HEK293 (cell line): ENCODE results near the gene SAPCD1.

Source experiments
- AEBP2 ChIP-seq: fragments of 450-650 bp; formaldehyde crosslinking; IDR thresholded peaks from 2 replicates; pipeline ENCODE4 v1.5.1; 2016; ENCODE audit warnings: missing biosample characterization, missing genetic modification characterization, borderline replicate concordance
- ATF2 ChIP-seq: fragments of 450-650 bp; formaldehyde crosslinking; IDR thresholded peaks from 2 replicates; pipeline ENCODE4 v1.5.1; 2016; ENCODE audit warnings: missing biosample characterization, missing genetic modification characterization, low read depth
- KLF1 ChIP-seq: fragments of 450-650 bp; formaldehyde crosslinking; IDR thresholded peaks from 2 replicates; pipeline ENCODE4 v1.5.1; 2016; ENCODE audit warnings: missing biosample characterization, missing genetic modification characterization
- RBAK ChIP-seq: fragments of 450-650 bp; formaldehyde crosslinking; IDR thresholded peaks from 2 replicates; pipeline ENCODE4 v1.5.1; 2016; ENCODE audit warnings: missing biosample characterization, missing genetic modification characterization
- REPIN1 ChIP-seq: fragments of 450-650 bp; formaldehyde crosslinking; IDR thresholded peaks from 2 replicates; pipeline ENCODE4 v1.5.1; 2017; ENCODE audit warnings: missing biosample characterization, missing genetic modification characterization, low read depth
- SALL2 ChIP-seq: fragments of 450-650 bp; formaldehyde crosslinking; IDR thresholded peaks from 2 replicates; pipeline ENCODE4 v1.5.0; 2017; ENCODE audit warnings: missing biosample characterization, mild to moderate bottlenecking, missing genetic modification characterization, borderline replicate concordance
- SP2 ChIP-seq: fragments of 450-650 bp; formaldehyde crosslinking; IDR thresholded peaks from 2 replicates; pipeline ENCODE4 v1.5.1; 2016; ENCODE audit warnings: missing biosample characterization, missing genetic modification characterization
- TRIM28 ChIP-seq: IDR thresholded peaks from 2 replicates; pipeline ENCODE4 v1.6.1; 2011; ENCODE audit warnings: low read length, control low read depth, borderline replicate concordance
- WT1 ChIP-seq: fragments of 450-650 bp; formaldehyde crosslinking; IDR thresholded peaks from 2 replicates; pipeline ENCODE4 v1.5.1; 2016; ENCODE audit warnings: missing biosample characterization, missing genetic modification characterization
- YY2 ChIP-seq: fragments of 450-650 bp; formaldehyde crosslinking; IDR thresholded peaks from 2 replicates; pipeline ENCODE4 v1.5.1; 2016; ENCODE audit warnings: missing biosample characterization, missing genetic modification characterization
- ZBTB10 ChIP-seq: fragments of 450-650 bp; formaldehyde crosslinking; IDR thresholded peaks from 2 replicates; pipeline ENCODE4 v1.5.1; 2016; ENCODE audit warnings: missing biosample characterization, missing genetic modification characterization
- ZBTB8A ChIP-seq: fragments of 450-650 bp; formaldehyde crosslinking; IDR thresholded peaks from 2 replicates; pipeline ENCODE4 v1.5.1; 2016; ENCODE audit warnings: missing biosample characterization, missing genetic modification characterization
- ZNF18 ChIP-seq: fragments of 450-650 bp; formaldehyde crosslinking; IDR thresholded peaks from 2 replicates; pipeline ENCODE4 v1.5.1; 2016; ENCODE audit warnings: missing biosample characterization, missing genetic modification characterization
- ZNF202 ChIP-seq: fragments of 450-650 bp; formaldehyde crosslinking; IDR thresholded peaks from 2 replicates; pipeline ENCODE4 v1.5.1; 2016; ENCODE audit warnings: missing biosample characterization, missing genetic modification characterization, borderline replicate concordance
- ZNF214 ChIP-seq: fragments of 450-650 bp; formaldehyde crosslinking; IDR thresholded peaks from 2 replicates; pipeline ENCODE4 v1.5.1; 2017; ENCODE audit warnings: missing biosample characterization, mild to moderate bottlenecking, missing genetic modification characterization, borderline replicate concordance
- ZNF266 ChIP-seq: fragments of 450-650 bp; formaldehyde crosslinking; IDR thresholded peaks from 2 replicates; pipeline ENCODE4 v1.5.1; 2016; ENCODE audit warnings: missing biosample characterization, missing genetic modification characterization, low read depth
- ZNF324 ChIP-seq: fragments of 450-650 bp; formaldehyde crosslinking; IDR thresholded peaks from 2 replicates; pipeline ENCODE4 v1.5.1; 2016; ENCODE audit warnings: missing biosample characterization, missing genetic modification characterization
- ZNF366 ChIP-seq: fragments of 450-650 bp; formaldehyde crosslinking; conservative IDR thresholded peaks from 2 replicates; pipeline ENCODE4 v1.5.1; 2016; ENCODE audit warnings: missing biosample characterization, missing genetic modification characterization
- ZNF394 ChIP-seq: fragments of 450-650 bp; formaldehyde crosslinking; IDR thresholded peaks from 2 replicates; pipeline ENCODE4 v1.5.1; 2016; ENCODE audit warnings: missing biosample characterization, missing genetic modification characterization, mild to moderate bottlenecking, moderate library complexity, borderline replicate concordance
- ZNF473 ChIP-seq: fragments of 450-650 bp; formaldehyde crosslinking; IDR thresholded peaks from 2 replicates; pipeline ENCODE4 v1.5.1; 2017; ENCODE audit warnings: missing biosample characterization, missing genetic modification characterization
- ZNF521 ChIP-seq: fragments of 450-650 bp; formaldehyde crosslinking; IDR thresholded peaks from 2 replicates; pipeline ENCODE4 v1.5.1; 2017; ENCODE audit warnings: missing biosample characterization, mild to moderate bottlenecking, missing genetic modification characterization
- ZNF549 ChIP-seq: fragments of 450-650 bp; IDR thresholded peaks from 2 replicates; pipeline ENCODE4 v1.5.1; 2018; ENCODE audit warnings: missing biosample characterization, missing genetic modification characterization, mild to moderate bottlenecking, inconsistent platforms, moderate library complexity
- ZNF555 ChIP-seq: fragments of 450-650 bp; formaldehyde crosslinking; conservative IDR thresholded peaks from 2 replicates; pipeline ENCODE4 v1.5.1; 2017; ENCODE audit warnings: missing biosample characterization, mild to moderate bottlenecking, missing genetic modification characterization, inconsistent platforms
- ZNF558 ChIP-seq: fragments of 450-650 bp; formaldehyde crosslinking; IDR thresholded peaks from 2 replicates; pipeline ENCODE4 v1.5.1; 2016; ENCODE audit warnings: missing biosample characterization, missing genetic modification characterization
- ZNF571 ChIP-seq: fragments of 450-650 bp; formaldehyde crosslinking; IDR thresholded peaks from 2 replicates; pipeline ENCODE4 v1.5.0; 2017; ENCODE audit warnings: missing biosample characterization, missing genetic modification characterization
- ZNF626 ChIP-seq: fragments of 450-650 bp; sonication (Bioruptor Pico); formaldehyde crosslinking; IDR thresholded peaks from 2 replicates; pipeline ENCODE4 v1.5.1; 2018; ENCODE audit warnings: missing biosample characterization, missing genetic modification characterization, inconsistent platforms
- TF ChIP-seq, protein P1 (sequence below): fragments of 450-650 bp; formaldehyde crosslinking; IDR thresholded peaks from 2 replicates; pipeline ENCODE4 v1.5.1; 2016; ENCODE audit warnings: missing biosample characterization, missing genetic modification characterization

Gene SAPCD1

GRCh38 chr6:31776989-31777666 is 14.7 kb downstream of the SAPCD1 start, which contains the start of gene VWA7 (continued):
- TF ChIP-seq ZBTB10 (tag by site-specific recombination) (peak; percentile 89), WT1 (tag by site-specific recombination) (peak; percentile 100), RBAK (tag by site-specific recombination) (no peak), ZNF366 (tag by site-specific recombination) (peak; percentile 96), AEBP2 (tag by site-specific recombination) (no peak), KLF1 (peak; percentile 96), ZNF558 (peak; percentile 47; the same call in 1 of the 2 replicates), ZNF18 (tag by site-specific recombination) (peak; percentile 29; the same call in 1 of the 2 replicates), ZNF626 (tag by site-specific recombination) (no peak), YY2 (tag by site-specific recombination) (no peak), TRIM28 (no peak), ZNF266 (no peak), ZNF214 (tag by site-specific recombination) (0 out of 2 replicates have a peak, but pooled peaks have one; percentile 56), ZNF473 (tag by site-specific recombination) (peak; percentile 93), ZBTB8A (tag by site-specific recombination) (peak; percentile 76), ZNF521 (tag by site-specific recombination) (no peak), SALL2 (tag by site-specific recombination) (peak; percentile 80; the same call in 1 of the 2 replicates), ZNF555 (tag by site-specific recombination) (no peak), ZNF571 (tag by site-specific recombination) (peak; percentile 92; the same call in 1 of the 2 replicates), ZNF202 (tag by site-specific recombination) (no peak), ZNF394 (tag by site-specific recombination) (peak; percentile 71), ZNF549 (tag by site-specific recombination) (no peak), SP2 (tag by site-specific recombination) (peak; percentile 81), ATF2 (tag by site-specific recombination) (peak; percentile 53; the same call in 1 of the 2 replicates), REPIN1 (tag by site-specific recombination) (no peak), ZNF324 (tag by site-specific recombination) (peak; percentile 93; the same call in 1 of the 2 replicates)
- TF ChIP-seq, protein P1, sequence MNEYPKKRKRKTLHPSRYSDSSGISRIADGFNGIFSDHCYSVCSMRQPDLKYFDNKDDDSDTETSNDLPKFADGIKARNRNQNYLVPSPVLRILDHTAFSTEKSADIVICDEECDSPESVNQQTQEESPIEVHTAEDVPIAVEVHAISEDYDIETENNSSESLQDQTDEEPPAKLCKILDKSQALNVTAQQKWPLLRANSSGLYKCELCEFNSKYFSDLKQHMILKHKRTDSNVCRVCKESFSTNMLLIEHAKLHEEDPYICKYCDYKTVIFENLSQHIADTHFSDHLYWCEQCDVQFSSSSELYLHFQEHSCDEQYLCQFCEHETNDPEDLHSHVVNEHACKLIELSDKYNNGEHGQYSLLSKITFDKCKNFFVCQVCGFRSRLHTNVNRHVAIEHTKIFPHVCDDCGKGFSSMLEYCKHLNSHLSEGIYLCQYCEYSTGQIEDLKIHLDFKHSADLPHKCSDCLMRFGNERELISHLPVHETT (tag by site-specific recombination) = peak; percentile 76
